Right cardiac atrium (tissue), 5 donors: Measurements from ENCODE around the gene CALCOCO2. TPM values are rescaled to one million over a fixed set of nuclear protein-coding genes. Genes with fewer than 3 reads are reported as not detected.

Source experiments
- ATAC-seq, 2 donors: fragments of 200-7000 bp; cut with Tn5 transposase; one replicate each; pipeline versions ENCODE4 v1.8.0 to v1.9.1; 2020; ENCODE audit warnings: moderate library complexity in 2 of 2, mild to moderate bottlenecking in 1 of 2
- DNase-seq, 3 donors: peaks; one replicate each; pipeline ENCODE4 v3.0.0-alpha.2; 2020
- H3K27ac ChIP-seq: one replicate; pipeline ENCODE4 v1.5.1; 2013; ENCODE audit warnings: mild to moderate bottlenecking, low read length, control low read depth, moderate library complexity
- H3K27me3 ChIP-seq: one replicate; pipeline ENCODE4 v1.6.1; 2013; ENCODE audit not compliant: control insufficient read depth, insufficient read depth
- H3K4me1 ChIP-seq: one replicate; pipeline ENCODE4 v1.6.1; 2013; ENCODE audit warnings: low read length; ENCODE audit not compliant: control insufficient read depth, insufficient read depth
- H3K4me3 ChIP-seq: one replicate; pipeline ENCODE4 v1.5.1; 2013; ENCODE audit warnings: low read length, control low read depth
- H3K9me3 ChIP-seq: one replicate; pipeline ENCODE4 v1.6.1; 2013; ENCODE audit warnings: low read length; ENCODE audit not compliant: control insufficient read depth
- WGBS: extraction: QIAGEN DNeasy Blood & Tissue Kit; methylation state at CpG from one replicate; pipeline ENCODE4 v1.1.7; 2013; 5-methylcytosine and 5-hydroxymethylcytosine counted together
- intact Hi-C, 4 donors: fragments of 100-400 bp; cut with DNase I; formaldehyde crosslinking; loops; one replicate each; pipeline versions ENCODE4 v1.11.0 to v1.14.0; 2022 to 2023
- polyA plus RNA-seq: library from polyadenylated mRNA; stranded (reverse); fragments of 200-250 nt; gene quantifications from one replicate; pipeline ENCODE4 v1.2.3, GENCODE V29; 2013
- total RNA-seq, 4 donors: library from RNA; stranded (reverse); fragmentation: NEBNext Ultra II Directional; extraction: Animal tissue kit (Norgen Biotek cat#: 25700); gene quantifications; one replicate each; pipeline ENCODE4 v1.2.1, GENCODE V29; 2021
- donor health status: healthy with polysubstance abuse.
- donor health status: DM: no; HTN: yes; CAD: no.
- donor health status: DM: no; HTN: no; CAD: no.
- donor health status: DM: no; HTN: yes; CAD: no; lungs with severe emphysema.
- donor health status: DM: yes; HTN: yes; CAD: no.

Gene CALCOCO2
- total and polyA plus RNA-seq, 5 donors = 131 to 298 (median 272) TPM

GRCh38 chr17:48800626-48801217, 30.1 kb upstream of the CALCOCO2 start:
- H3K27me3 ChIP-seq = no peaks in the 10 kb centered on the region
- DNase-seq (no peak), ATAC-seq (peak in 1 of 2 donors; percentile 22)
- no peak overlapping the region for H3K4me3 ChIP-seq
- H3K9me3 ChIP-seq = no peaks in the 10 kb centered on the region
- H3K4me1 ChIP-seq = no peaks in the 10 kb centered on the region
- no peak overlapping the region for H3K27ac ChIP-seq
- 52% methylated on average over 5 of the region's 5 CpGs for WGBS
- intact Hi-C loops = loop anchor here in 1 of 4 donors (10.0 kb wide), 1 partner anchor 224 kb away; no protein-coding TSS in a partner anchor

- intact Hi-C loops = loop anchor here in 3 of 4 donors (2.0 to 10.0 kb wide), 3 partner anchors 74 to 227 kb away; no protein-coding TSS in a partner anchor
- Histone ChIP-seq H3K4me3 (no peak overlapping the region), H3K9me3 (no peaks in the 10 kb centered on the region), H3K27me3 (no peaks in the 10 kb centered on the region), H3K4me1 (no peaks in the 10 kb centered on the region), H3K27ac (no peak overlapping the region)
- ATAC-seq (peak; percentile 85 to 88), DNase-seq (peak; percentile 35 to 76 (median 74))
- 6% methylated on average over 9 of the region's 9 CpGs for WGBS
These were observed 25.9 kb upstream of the CALCOCO2 start for GRCh38 chr17:48804936-48805411.

- no peaks in the 10 kb centered on the region for H3K4me1 ChIP-seq
- ATAC-seq = no peak
- intact Hi-C loops = loop anchor here in 3 of 4 donors (2.0 to 10.0 kb wide), 3 partner anchors 74 to 223 kb away; no protein-coding TSS in a partner anchor
These were observed 21.7 kb upstream of the CALCOCO2 start for GRCh38 chr17:48809182-48809581.

GRCh38 chr17:48812001-48812400, 18.8 kb upstream of the CALCOCO2 start:
- 86% methylated on average over 3 of the region's 3 CpGs for WGBS

More at GRCh38 chr17:48809182-48809581, 21.7 kb upstream of the CALCOCO2 start:
- WGBS = 54% methylated on average over 4 of the region's 4 CpGs
- Histone ChIP-seq H3K27ac (no peak overlapping the region), H3K9me3 (no peaks in the 10 kb centered on the region), H3K27me3 (no peaks in the 10 kb centered on the region), H3K4me3 (no peak overlapping the region)
- no peak for DNase-seq

GRCh38 chr17:48814504-48814903, 16.3 kb upstream of the CALCOCO2 start:
- DNase-seq (peak; percentile 42 to 77 (median 62)), ATAC-seq (no peak)
- intact Hi-C loops = loop anchor here in 3 of 4 donors (2.0 kb wide), 1 partner anchor 64 kb away; no protein-coding TSS in a partner anchor
- Histone ChIP-seq H3K4me1 (no peaks in the 10 kb centered on the region), H3K27me3 (no peaks in the 10 kb centered on the region), H3K9me3 (no peaks in the 10 kb centered on the region), H3K27ac (no peak overlapping the region), H3K4me3 (no peak overlapping the region)
- WGBS = 24% methylated on average over 7 of the region's 7 CpGs

More at GRCh38 chr17:48812001-48812400, 18.8 kb upstream of the CALCOCO2 start:
- DNase-seq = no peak
- no peak overlapping the region for H3K27ac ChIP-seq
- no peak for ATAC-seq
- no peaks in the 10 kb centered on the region for H3K9me3 ChIP-seq
- no peaks in the 10 kb centered on the region for H3K4me1 ChIP-seq
- no peak overlapping the region for H3K4me3 ChIP-seq
- intact Hi-C loops = no loop called here
- H3K27me3 ChIP-seq = no peaks in the 10 kb centered on the region

GRCh38 chr17:48815311-48815710, 15.5 kb upstream of the CALCOCO2 start:
- Histone ChIP-seq H3K4me1 (no peaks in the 10 kb centered on the region), H3K4me3 (no peak overlapping the region), H3K27ac (no peak overlapping the region), H3K27me3 (no peaks in the 10 kb centered on the region), H3K9me3 (no peaks in the 10 kb centered on the region)
- ATAC-seq (no peak), DNase-seq (no peak)
- intact Hi-C loops = loop anchor here (2.0 to 5.0 kb wide), 2 partner anchors 62 to 63 kb away; no protein-coding TSS in a partner anchor
- WGBS = 76% methylated on average over 3 of the region's 3 CpGs

GRCh38 chr17:48816438-48816773, 14.4 kb upstream of the CALCOCO2 start:
- no peaks in the 10 kb centered on the region for H3K9me3 ChIP-seq
- H3K27ac ChIP-seq = no peak overlapping the region
- ATAC-seq (no peak), DNase-seq (no peak)
- 7% methylated on average over 7 of the region's 7 CpGs for WGBS
- no peaks in the 10 kb centered on the region for H3K27me3 ChIP-seq
- intact Hi-C loops = loop anchor here in 1 of 4 donors (5.0 kb wide), 1 partner anchor 61 kb away; no protein-coding TSS in a partner anchor
- no peaks in the 10 kb centered on the region for H3K4me1 ChIP-seq
- peak overlapping the region; percentile 37 for H3K4me3 ChIP-seq

- intact Hi-C loops = loop anchor here in 1 of 4 donors (5.0 kb wide), 1 partner anchor 60 kb away; no protein-coding TSS in a partner anchor
- H3K27ac ChIP-seq = no peak within 1 kb of the TSS
- no peaks in the 10 kb centered on the region for H3K9me3 ChIP-seq
- 2% methylated on average over 64 of the region's 64 CpGs for WGBS
- H3K4me1 ChIP-seq = no peaks in the 10 kb centered on the region
- H3K27me3 ChIP-seq = no peaks in the 10 kb centered on the region
- DNase-seq (peak; percentile 89 to 94 (median 94)), ATAC-seq (peak; percentile 98 to 99)
- peak within 1 kb of the TSS; percentile 37 for H3K4me3 ChIP-seq
These were observed 13.9 kb upstream of the CALCOCO2 start, which contains the start of gene TTLL6 for GRCh38 chr17:48816774-48817590. TSS of gene TTLL6 (minus strand) at chr17:48817229. CDS start at chr17:48817072, 157 bp downstream.

- DNase-seq (no peak), ATAC-seq (no peak)
- Histone ChIP-seq H3K9me3 (no peaks in the 10 kb centered on the region), H3K27ac (no peak overlapping the region), H3K27me3 (no peaks in the 10 kb centered on the region), H3K4me3 (no peak overlapping the region), H3K4me1 (no peaks in the 10 kb centered on the region)
- WGBS = 52% methylated on average over 9 of the region's 9 CpGs
- intact Hi-C loops = loop anchor here in 1 of 4 donors (5.0 kb wide), 1 partner anchor 59 kb away; no protein-coding TSS in a partner anchor
These were observed 12.4 kb upstream of the CALCOCO2 start for GRCh38 chr17:48818361-48818841.

- DNase-seq (no peak), ATAC-seq (no peak)
- intact Hi-C loops = loop anchor here in 1 of 4 donors (5.0 kb wide), 1 partner anchor 58 kb away; no protein-coding TSS in a partner anchor
- Histone ChIP-seq H3K4me1 (no peaks in the 10 kb centered on the region), H3K27ac (no peak overlapping the region), H3K27me3 (no peaks in the 10 kb centered on the region), H3K9me3 (no peaks in the 10 kb centered on the region), H3K4me3 (no peak overlapping the region)
- 85% methylated on average over 11 of the region's 11 CpGs for WGBS
These were observed 11.4 kb upstream of the CALCOCO2 start for GRCh38 chr17:48819466-48819865.
